ENCODE results near the gene BRMS1. TPM values are rescaled to one million over a fixed set of nuclear protein-coding genes. Genes with fewer than 3 reads are reported as not detected.
A peak's percentile ranks its signal among the peaks of the same experiment; 100 is the strongest.

The BRMS1 gene
- total RNA-seq, 1 donor from 2014 or later = 56.9 TPM

DNA sequence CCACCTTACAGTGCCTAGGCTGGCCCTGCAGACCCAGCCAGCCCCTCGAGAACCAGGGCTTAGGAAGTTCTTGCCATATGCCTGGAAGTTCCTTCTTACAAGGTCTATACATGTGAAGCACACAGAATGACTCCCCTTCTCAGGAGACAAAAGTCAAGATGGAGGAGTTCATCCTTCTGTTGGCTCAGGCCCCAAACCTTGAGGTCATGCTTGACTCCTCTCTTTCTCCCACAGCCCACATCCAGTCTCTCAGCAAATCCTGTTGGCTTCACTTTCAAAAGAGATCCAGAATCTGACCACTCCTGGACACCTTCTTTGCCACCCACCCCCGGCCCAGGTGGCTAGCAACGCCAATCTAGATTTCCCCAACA, 26.3 kb downstream of the BRMS1 start:
- Mint-ChIP-seq H3K27ac (peak overlapping the region; percentile 90), H3K36me3 (ENCODE audit: low read depth) (no peaks in the 10 kb centered on the region), H3K4me3 (no peak overlapping the region), H3K9me3 (no peaks in the 10 kb centered on the region), H3K4me1 (peaks cover 42% of the 10 kb centered on the region), H3K27me3 (no peaks in the 10 kb centered on the region)
- TF ChIP-seq, protein P1, sequence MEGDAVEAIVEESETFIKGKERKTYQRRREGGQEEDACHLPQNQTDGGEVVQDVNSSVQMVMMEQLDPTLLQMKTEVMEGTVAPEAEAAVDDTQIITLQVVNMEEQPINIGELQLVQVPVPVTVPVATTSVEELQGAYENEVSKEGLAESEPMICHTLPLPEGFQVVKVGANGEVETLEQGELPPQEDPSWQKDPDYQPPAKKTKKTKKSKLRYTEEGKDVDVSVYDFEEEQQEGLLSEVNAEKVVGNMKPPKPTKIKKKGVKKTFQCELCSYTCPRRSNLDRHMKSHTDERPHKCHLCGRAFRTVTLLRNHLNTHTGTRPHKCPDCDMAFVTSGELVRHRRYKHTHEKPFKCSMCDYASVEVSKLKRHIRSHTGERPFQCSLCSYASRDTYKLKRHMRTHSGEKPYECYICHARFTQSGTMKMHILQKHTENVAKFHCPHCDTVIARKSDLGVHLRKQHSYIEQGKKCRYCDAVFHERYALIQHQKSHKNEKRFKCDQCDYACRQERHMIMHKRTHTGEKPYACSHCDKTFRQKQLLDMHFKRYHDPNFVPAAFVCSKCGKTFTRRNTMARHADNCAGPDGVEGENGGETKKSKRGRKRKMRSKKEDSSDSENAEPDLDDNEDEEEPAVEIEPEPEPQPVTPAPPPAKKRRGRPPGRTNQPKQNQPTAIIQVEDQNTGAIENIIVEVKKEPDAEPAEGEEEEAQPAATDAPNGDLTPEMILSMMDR (IDR thresholded peaks at IDR 0.05) = no peak
- ATAC-seq (ENCODE audit: low read depth) (no peak), DNase-seq (no peak)
- intact Hi-C loops (cut with micrococcal nuclease) = no loop called here
- POLR2A ChIA-PET = interaction anchor here (0.6 to 2.3 kb wide), 8 partner anchors 8 to 1779 kb away, joined by 3 to 9 read pairs (median 6); partner anchors contain the start of genes RIN1 and YIF1A
- CTCF ChIA-PET = no interaction called here

DNA sequence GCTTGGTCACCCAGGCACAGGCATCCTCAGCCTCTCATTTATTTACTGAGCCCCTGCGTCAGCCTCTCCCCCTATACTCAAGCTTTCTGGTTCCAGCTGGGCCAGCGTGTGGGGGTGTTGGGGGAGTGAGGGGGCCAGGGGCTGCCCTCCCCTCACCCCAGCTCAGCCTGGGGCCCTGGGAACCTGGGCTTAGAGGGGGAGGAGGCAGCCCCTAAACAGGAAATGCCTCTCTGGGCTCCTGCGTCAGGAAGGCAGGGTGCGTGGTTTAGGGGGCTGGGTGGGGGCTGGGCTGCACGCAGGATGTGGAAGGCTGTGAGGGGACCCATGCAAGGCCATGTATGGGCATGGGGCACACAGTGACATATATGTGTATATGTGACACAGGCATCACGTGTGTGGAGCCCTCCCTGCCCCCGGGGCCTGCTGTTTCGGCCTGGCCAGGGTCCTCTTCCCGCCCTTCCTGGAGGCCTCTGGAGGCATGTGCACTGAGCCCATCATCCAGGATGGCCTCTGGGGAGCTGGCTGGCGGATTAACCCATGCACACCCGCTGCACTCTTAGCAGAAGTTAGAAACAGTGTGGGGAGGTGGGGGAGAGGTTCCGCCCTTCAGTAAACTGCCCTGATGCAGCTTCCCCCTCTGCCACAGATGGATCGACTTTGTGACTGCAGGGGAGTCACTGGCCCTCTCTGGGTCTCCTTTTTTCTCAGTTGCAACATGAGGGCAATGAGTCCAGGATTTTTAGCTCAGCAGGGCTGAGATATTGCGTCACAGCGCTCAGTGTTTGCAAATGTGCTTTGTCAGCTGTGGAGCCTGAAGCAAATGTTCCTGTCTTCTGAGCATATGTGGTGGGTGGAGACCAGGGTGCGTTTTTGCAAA, 26.9 kb downstream of the BRMS1 start:
- H3K4me1 Mint-ChIP-seq = peaks cover 45% of the 10 kb centered on the region
- TF ChIP-seq, protein P1 (IDR thresholded peaks at IDR 0.05) = no peak
- peak overlapping the region; percentile 74 for H3K4me3 Mint-ChIP-seq
- H3K27me3 Mint-ChIP-seq = no peaks in the 10 kb centered on the region
- peak; percentile 62 for ATAC-seq (ENCODE audit: low read depth)
- DNase-seq = no peak
- ChIA-PET CTCF (no interaction called here), POLR2A (interaction anchor here (0.6 to 2.3 kb wide), 13 partner anchors 9 to 1780 kb away, joined by 3 to 9 read pairs (median 5); partner anchors contain the start of genes RIN1, SF3B2 and YIF1A)
- peak overlapping the region; percentile 90 for H3K27ac Mint-ChIP-seq
- no peaks in the 10 kb centered on the region for H3K36me3 Mint-ChIP-seq (ENCODE audit: low read depth)
- intact Hi-C loops (cut with micrococcal nuclease) = no loop called here
- no peaks in the 10 kb centered on the region for H3K9me3 Mint-ChIP-seq

DNA sequence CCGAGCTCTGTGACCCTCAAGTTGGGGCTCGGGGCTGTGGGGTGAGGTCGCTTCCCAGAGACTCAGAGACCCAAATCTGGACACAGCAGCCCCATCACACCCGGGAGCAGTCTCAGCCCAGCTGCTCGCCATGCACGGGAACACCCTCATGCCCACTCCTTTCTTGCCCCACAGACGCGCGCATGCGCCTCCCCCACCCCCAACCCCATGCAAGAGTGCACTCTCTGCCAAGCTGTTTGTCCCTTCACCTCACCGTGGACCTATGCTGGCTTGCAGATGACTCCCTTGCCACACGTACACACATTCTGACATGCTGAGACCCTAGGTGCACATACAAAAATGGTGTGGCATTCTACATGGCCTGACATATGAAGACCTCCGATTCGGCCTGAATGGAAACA, 27.6 kb downstream of the BRMS1 start:
- ChIA-PET POLR2A (interaction anchor here (0.6 to 2.3 kb wide), 12 partner anchors 18 to 458 kb away, joined by 3 to 9 read pairs (median 4); partner anchors contain the start of genes RIN1, SF3B2 and YIF1A), CTCF (no interaction called here)
- TF ChIP-seq, protein P1 (IDR thresholded peaks at IDR 0.05) = no peak
- intact Hi-C loops (cut with micrococcal nuclease) = no loop called here
- Mint-ChIP-seq H3K27ac (peak overlapping the region; percentile 90), H3K4me1 (peaks cover 48% of the 10 kb centered on the region), H3K9me3 (no peaks in the 10 kb centered on the region), H3K4me3 (peak overlapping the region; percentile 74), H3K36me3 (ENCODE audit: low read depth) (no peaks in the 10 kb centered on the region), H3K27me3 (no peaks in the 10 kb centered on the region)
- ATAC-seq (ENCODE audit: low read depth) = peak; percentile 3
- DNase-seq = peak; percentile 47

DNA sequence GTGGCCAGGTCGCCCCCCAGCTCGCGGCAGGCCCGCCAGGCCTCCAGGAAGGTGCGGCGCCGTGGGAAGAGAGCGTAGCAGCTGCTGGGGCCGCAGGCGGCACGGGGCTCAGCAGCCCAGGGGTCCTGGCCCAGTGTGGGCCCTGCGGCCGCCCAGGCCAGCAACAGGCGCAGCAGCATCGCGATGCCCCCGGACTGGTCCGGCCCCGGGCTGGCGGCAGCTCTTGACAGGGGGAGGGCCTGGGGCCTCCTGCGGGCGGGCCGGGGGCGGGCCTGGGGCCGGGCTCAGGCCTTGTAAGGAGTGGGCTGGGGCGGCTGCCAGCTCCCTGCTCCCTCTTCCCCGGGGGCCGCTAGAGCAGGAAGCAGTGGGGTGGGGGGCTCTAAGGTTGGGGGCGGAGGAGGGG, 28.1 kb downstream of the BRMS1 start, which contains the start of gene CD248:
TSS of gene CD248 (minus strand) at position 196 of the 403 bp plus-strand sequence. CDS start at position 179, 17 bp downstream.
- peaks cover 51% of the 10 kb centered on the region for H3K4me1 Mint-ChIP-seq
- no peaks in the 10 kb centered on the region for H3K27me3 Mint-ChIP-seq
- no peaks in the 10 kb centered on the region for H3K9me3 Mint-ChIP-seq
- no peak for ATAC-seq (ENCODE audit: low read depth)
- no peak for DNase-seq
- intact Hi-C loops (cut with micrococcal nuclease) = no loop called here
- TF ChIP-seq, protein P1 (IDR thresholded peaks at IDR 0.05) = no peak
- peak within 1 kb of the TSS; percentile 90 for H3K27ac Mint-ChIP-seq
- peak within 1 kb of the TSS; percentile 74 for H3K4me3 Mint-ChIP-seq
- ChIA-PET POLR2A (interaction anchor here (0.6 to 2.3 kb wide), 14 partner anchors 19 to 484 kb away, joined by 3 to 9 read pairs (median 4); partner anchors contain the start of genes RIN1, SF3B2, YIF1A and ZDHHC24), CTCF (no interaction called here)
- peaks cover 1% of the 10 kb centered on the region for H3K36me3 Mint-ChIP-seq (ENCODE audit: low read depth)
